ENCODE results near the gene CCDC183.
A peak's percentile ranks its signal among the peaks of the same experiment; 100 is the strongest.
"Not testable (repeated sequence)": the region's sequence is repeated elsewhere in the genome, so short reads cannot be mapped to it uniquely, and the experiment has no call there.

CCDC183 gene

DNA sequence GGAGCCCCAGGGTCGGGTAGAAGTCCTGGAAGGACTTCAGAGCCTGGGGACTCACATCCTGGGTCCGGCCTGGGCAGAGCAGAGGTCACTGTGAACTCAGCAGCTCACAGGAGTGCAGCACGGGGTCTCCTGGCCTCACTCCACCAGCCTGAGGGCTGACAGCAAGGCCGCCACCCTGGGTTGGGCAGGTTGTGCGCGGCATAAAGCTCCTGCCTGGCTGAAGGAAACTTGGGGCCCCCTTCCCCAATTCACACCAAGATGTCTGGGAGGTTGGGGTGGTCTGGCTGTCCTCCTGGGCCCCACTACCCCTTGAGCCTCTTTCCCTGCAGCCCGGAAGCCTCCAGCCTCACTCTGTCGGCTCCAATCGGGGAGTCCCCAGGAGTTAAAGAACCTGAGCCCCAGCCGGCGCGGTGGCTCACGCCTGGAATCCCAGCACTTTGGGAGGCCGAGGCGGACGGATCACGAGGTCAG is 33.9 kb upstream of the CCDC183 start:
- Histone ChIP-seq H3K9me3 (replicated peaks in 1 of 11) (no peaks in the 10 kb centered on the region), H3K36me3 (no peaks in the 10 kb centered on the region), H3K27ac (peak overlapping the region in 5 of 11 experiments; percentile 29 to 63 (median 52); a peak in 7 of 22 replicates), H3K27me3 (peaks cover 0 to 21% (median 0%) of the 10 kb centered on the region in 11 experiments; a peak in 7 of 22 replicates), H3K4me2 (peak overlapping the region in 9 of 11 experiments; percentile 51 to 67 (median 62); a peak in 17 of 22 replicates), H4K20me1 (peaks cover 0 to 10% (median 0%) of the 10 kb centered on the region in 11 experiments; a peak in 3 of 22 replicates), H3K4me3 (no peak overlapping the region), H3K9ac (peak overlapping the region in 5 of 11 experiments; percentile 22 to 59 (median 41); a peak in 8 of 22 replicates), H3K4me1 (peaks cover 50 to 99% (median 95%) of the 10 kb centered on the region in 10 experiments)
- TF ChIP-seq Cebpa-rat (IDR thresholded peaks at IDR 0.05) = no peak

DNA sequence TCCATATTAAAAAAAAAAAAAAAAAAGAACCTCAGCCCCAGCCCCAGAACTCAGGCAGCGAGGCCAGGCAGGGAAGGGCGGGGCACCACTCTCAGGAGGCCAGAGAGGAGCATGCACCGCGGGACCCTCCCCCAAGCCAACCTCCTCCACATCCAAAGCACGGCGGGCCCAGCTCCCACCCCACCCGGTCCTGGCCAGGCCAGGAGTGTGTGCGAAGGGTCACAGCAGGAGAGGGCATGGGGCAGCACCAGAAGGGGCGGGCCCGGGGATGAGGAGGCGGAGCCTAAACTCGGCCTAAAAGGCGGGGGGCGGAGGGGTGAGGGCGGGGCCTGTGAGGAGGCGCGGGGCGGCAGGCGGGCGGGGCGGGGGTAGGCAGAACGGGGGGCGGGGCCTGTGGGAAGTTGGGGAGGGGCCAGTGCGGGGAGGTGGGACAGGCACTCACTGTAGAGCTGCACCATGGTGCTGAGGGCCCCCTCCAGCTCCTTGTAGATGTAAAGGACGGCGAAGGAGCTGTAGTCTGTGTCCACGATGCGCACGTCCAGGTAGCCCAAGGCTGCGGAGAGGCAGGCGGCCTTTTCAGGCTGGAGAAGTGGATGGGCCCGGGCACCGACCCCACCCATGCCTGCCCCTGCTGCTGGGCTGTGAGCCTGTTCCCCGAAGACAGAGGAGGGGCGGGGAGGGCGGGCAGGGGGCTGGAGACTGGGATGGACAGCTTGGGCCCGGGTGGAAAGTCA is 33.1 kb upstream of the CCDC183 start:
- Histone ChIP-seq H3K36me3 (no peaks in the 10 kb centered on the region), H3K4me2 (peak overlapping the region; percentile 42 to 88 (median 68); a peak in 21 of 22 replicates), H4K20me1 (peaks cover 0 to 2% (median 0%) of the 10 kb centered on the region in 11 experiments; a peak in 3 of 22 replicates), H3K4me1 (peaks cover 47 to 99% (median 95%) of the 10 kb centered on the region in 10 experiments), H3K27me3 (peaks cover 0 to 21% (median 0%) of the 10 kb centered on the region in 11 experiments; a peak in 7 of 22 replicates), H3K9ac (peak overlapping the region in 3 of 11 experiments; percentile 41 to 59 (median 50); a peak in 4 of 22 replicates), H3K27ac (peak overlapping the region in 2 of 11 experiments; percentile 1 to 63; a peak in 4 of 22 replicates), H3K4me3 (0 out of 20 replicates have a peak overlapping the region, but pooled peaks of 1 of the 10 experiments have one; percentile 28), H3K9me3 (replicated peaks in 1 of 11) (no peaks in the 10 kb centered on the region)
- no peak for TF ChIP-seq Cebpa-rat (IDR thresholded peaks at IDR 0.05)

DNA sequence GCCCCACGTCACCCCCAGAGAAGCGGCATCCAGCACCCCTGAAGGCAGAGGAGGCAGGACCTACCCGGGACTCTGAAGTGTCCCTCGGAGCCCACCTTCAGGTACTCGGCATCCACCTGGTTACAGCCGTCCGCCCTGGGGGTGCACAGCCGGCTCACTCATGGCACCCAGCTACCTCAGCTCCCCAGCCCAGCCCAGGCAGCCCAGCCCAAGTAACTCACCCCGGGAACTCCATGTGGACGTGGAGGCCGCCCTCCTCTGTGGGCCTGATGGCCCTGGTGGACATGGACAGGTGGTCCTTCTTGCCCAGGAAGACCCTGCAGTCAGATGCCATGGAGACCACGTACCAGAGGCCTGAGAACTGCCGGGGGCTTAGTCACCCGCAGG is 32.5 kb upstream of the CCDC183 start:
- Histone ChIP-seq H3K9ac (peak overlapping the region in 3 of 11 experiments; percentile 35 to 50 (median 41); a peak in 6 of 22 replicates), H3K4me2 (peak overlapping the region; percentile 42 to 88 (median 68); a peak in 19 of 22 replicates), H3K4me3 (no peak overlapping the region)

DNA sequence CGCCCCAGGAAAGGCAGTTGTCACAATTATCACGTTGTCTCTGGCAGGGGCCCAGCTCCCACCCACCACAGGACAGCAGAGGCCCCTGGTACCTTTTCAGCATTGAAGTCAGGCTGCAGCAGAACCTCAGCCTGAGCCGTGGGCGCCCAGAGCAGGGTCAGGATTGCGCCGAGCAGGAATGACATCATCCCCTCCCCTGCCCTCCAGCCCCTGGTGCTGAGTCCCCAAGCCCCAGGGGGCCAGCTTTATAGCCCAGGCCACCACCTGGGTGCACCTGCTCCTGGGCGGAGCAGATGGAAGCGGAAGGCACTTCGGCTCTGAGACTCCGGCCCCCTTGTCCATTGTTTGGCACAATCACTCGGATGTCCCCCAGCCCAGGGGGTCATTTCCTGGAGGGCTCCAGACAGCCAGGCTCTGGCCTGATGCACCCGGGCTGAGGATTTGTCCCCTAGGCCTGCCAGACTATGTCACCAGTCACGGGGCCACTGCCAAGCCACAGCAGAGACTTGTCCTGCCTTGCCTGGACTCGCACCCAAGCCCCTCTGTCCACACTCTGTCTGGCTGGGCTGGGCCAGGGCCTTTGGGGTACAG is 31.7 kb upstream of the CCDC183 start, which contains the start of gene LCN15:
Gene LCN15, minus strand, starts transcription at position 218 of the 591 bp plus-strand sequence. Its CDS starts 30 bp downstream, at position 188.
- H3K27me3 ChIP-seq = peaks cover 0 to 24% (median 0%) of the 10 kb centered on the region in 11 experiments; a peak in 6 of 22 replicates
- no peaks in the 10 kb centered on the region for H3K9me3 ChIP-seq (replicated peaks in 1 of 11)
- no peak for TF ChIP-seq Cebpa-rat (IDR thresholded peaks at IDR 0.05)
- peaks cover 46 to 94% (median 90%) of the 10 kb centered on the region in 10 experiments for H3K4me1 ChIP-seq
- H3K36me3 ChIP-seq = no peaks in the 10 kb centered on the region
- peak within 1 kb of the TSS in 8 of 11 experiments; percentile 11 to 78 (median 50); a peak in 11 of 22 replicates for H3K27ac ChIP-seq
- peak within 1 kb of the TSS in 7 of 11 experiments; percentile 7 to 73 (median 47); a peak in 7 of 22 replicates for H3K9ac ChIP-seq
- H3K4me3 ChIP-seq = no peak within 1 kb of the TSS
- H4K20me1 ChIP-seq = no peaks in the 10 kb centered on the region; a peak in 1 of 22 replicates
- peak within 1 kb of the TSS; percentile 51 to 88 (median 79); a peak in 21 of 22 replicates for H3K4me2 ChIP-seq

More for the DNA sequence above, 32.5 kb upstream of the CCDC183 start:
- no peaks in the 10 kb centered on the region for H3K36me3 ChIP-seq
- no peak for TF ChIP-seq Cebpa-rat (IDR thresholded peaks at IDR 0.05)
- no peaks in the 10 kb centered on the region; a peak in 1 of 22 replicates for H4K20me1 ChIP-seq
- H3K4me1 ChIP-seq = peaks cover 46 to 99% (median 95%) of the 10 kb centered on the region in 10 experiments
- H3K27me3 ChIP-seq = peaks cover 0 to 24% (median 0%) of the 10 kb centered on the region in 11 experiments; a peak in 6 of 22 replicates
- no peaks in the 10 kb centered on the region for H3K9me3 ChIP-seq (replicated peaks in 1 of 11)
- H3K27ac ChIP-seq = peak overlapping the region in 4 of 11 experiments; percentile 1 to 31 (median 29); a peak in 4 of 22 replicates

DNA sequence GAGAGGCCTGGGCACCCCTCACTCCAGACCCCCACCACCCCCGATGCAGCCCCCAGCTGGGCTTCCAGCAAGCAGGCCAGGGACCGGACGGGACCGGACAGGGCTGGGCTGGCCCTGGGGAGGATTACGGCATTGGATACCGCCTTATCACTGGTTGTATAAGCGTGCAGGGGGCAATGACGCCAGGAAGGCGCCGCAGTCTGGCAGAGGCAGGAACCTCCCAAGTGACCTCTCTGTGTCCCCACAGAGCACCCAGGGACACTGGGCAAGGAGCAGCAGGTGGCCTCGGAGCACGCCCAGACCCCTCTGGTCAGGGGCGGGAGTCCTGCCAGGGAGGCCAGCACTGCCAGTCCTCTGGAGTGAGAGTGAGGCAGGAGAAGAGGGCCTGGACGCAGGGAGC is 31.1 kb upstream of the CCDC183 start:
- H3K27me3 ChIP-seq = peaks cover 0 to 19% (median 0%) of the 10 kb centered on the region in 11 experiments; a peak in 6 of 22 replicates

DNA sequence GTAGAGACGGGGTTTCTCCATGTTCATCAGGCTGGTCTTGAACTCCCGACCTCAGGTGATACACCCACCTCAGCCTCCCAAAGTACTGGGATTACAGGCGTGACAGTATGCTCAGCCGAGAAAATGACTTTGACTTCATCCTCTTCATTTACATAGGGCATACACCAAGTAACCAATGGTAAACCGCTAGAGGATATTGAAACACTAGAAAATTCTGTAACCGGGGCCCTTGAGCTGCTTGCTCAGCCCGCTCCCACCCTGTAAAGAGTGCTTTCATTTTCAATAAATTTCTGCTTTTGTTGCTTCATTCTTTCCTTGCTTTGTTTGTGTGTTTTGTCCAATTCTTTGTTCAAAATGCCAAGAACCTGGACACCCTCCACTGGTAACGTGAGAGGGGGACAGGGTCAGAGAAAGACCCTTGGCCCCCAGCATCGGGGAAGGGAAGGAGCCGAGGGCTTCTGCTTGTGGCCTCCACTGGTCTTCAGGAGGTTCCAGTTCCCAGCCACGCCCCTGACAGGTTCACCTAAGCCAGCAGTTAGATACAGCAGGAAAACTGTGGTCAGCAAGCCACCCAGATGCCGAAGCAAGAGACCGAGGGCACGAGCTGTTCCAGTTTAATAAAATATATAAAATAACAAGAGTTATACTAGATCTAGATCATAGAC is 30.3 kb upstream of the CCDC183 start:
- H3K36me3 ChIP-seq; H4K20me1 ChIP-seq; H3K4me3 ChIP-seq; H3K9me3 ChIP-seq (replicated peaks in 1 of 11): not testable (repeated sequence)
- H3K9ac ChIP-seq = peak overlapping the region in 9 of 11 experiments; percentile 18 to 73 (median 61); a peak in 15 of 22 replicates
- H3K27ac ChIP-seq = peak overlapping the region in 8 of 11 experiments; percentile 48 to 78 (median 63); a peak in 15 of 22 replicates
- peaks cover 0 to 13% (median 0%) of the 10 kb centered on the region in 11 experiments; a peak in 5 of 22 replicates for H3K27me3 ChIP-seq
- peaks cover 32 to 83% (median 77%) of the 10 kb centered on the region in 10 experiments for H3K4me1 ChIP-seq
- H3K4me2 ChIP-seq = peak overlapping the region; percentile 48 to 88 (median 79)
- TF ChIP-seq Cebpa-rat (IDR thresholded peaks at IDR 0.05) = peak in 1 of 11 experiments; percentile 53; a peak in 1 of 22 replicates

More for the DNA sequence above, 31.1 kb upstream of the CCDC183 start:
- H3K9ac ChIP-seq = peak overlapping the region in 7 of 11 experiments; percentile 7 to 73 (median 47); a peak in 6 of 22 replicates
- TF ChIP-seq Cebpa-rat (IDR thresholded peaks at IDR 0.05) = no peak
- no peaks in the 10 kb centered on the region for H3K36me3 ChIP-seq
- no peak overlapping the region for H3K4me3 ChIP-seq
- peak overlapping the region in 7 of 11 experiments; percentile 11 to 78 (median 51); a peak in 11 of 22 replicates for H3K27ac ChIP-seq
- H3K9me3 ChIP-seq (replicated peaks in 1 of 11) = no peaks in the 10 kb centered on the region
- H4K20me1 ChIP-seq = no peaks in the 10 kb centered on the region; a peak in 1 of 22 replicates
- peak overlapping the region; percentile 48 to 88 (median 79); a peak in 21 of 22 replicates for H3K4me2 ChIP-seq
- peaks cover 41 to 91% (median 86%) of the 10 kb centered on the region in 10 experiments for H3K4me1 ChIP-seq

DNA sequence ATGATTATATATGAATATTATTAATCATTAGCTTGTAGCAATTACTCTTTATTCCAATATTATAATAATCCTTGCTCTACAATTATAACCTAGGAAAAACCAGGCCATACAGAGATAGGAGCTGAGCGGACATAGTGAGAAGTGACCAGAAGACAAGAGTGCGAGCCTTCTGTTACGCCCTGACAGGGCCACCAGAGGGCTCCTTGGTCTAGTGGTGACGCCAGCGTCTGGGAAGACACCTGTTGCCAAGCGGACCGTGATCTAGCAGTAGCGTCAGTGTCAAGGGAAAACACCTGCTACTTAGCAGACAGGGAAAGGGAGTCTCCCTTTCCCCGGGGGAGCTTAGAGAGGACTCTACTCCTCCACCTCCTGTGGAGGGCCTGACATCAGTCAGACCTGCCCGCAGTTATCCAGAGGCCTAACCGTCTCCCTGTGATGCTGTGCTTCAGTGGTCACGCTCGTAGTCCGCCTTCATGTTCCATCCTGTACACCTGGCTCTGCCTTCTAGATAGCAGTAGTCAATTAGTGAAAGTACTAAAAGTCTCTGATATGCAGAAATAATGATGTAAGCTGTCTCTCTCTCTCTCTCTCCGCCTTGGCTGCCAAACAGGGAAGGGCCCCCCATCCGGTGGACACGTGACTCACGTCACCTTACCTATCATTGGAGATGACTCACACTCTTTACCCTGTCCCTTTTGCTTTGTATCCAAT is 29.6 kb upstream of the CCDC183 start:
- H3K4me2 ChIP-seq = peak overlapping the region; percentile 50 to 97 (median 83)
- not testable (repeated sequence) for H3K36me3 ChIP-seq; H3K4me3 ChIP-seq; H3K9me3 ChIP-seq (replicated peaks in 1 of 11); H4K20me1 ChIP-seq
- peaks cover 0 to 13% (median 0%) of the 10 kb centered on the region in 11 experiments; a peak in 5 of 22 replicates for H3K27me3 ChIP-seq
- peaks cover 25 to 76% (median 70%) of the 10 kb centered on the region in 10 experiments for H3K4me1 ChIP-seq
- H3K9ac ChIP-seq = peak overlapping the region in 3 of 11 experiments; percentile 48 to 73 (median 50); a peak in 4 of 22 replicates
- peak overlapping the region in 6 of 11 experiments; percentile 16 to 78 (median 68); a peak in 11 of 22 replicates for H3K27ac ChIP-seq

All from BLaER1 treated with 17β-estradiol and CSF1 and Interleukin-3, amounts not matched to agents 10 nM and 100 nM (cell line).